Stimulated activated CD4-positive, alpha-beta T cell treated with anti-CD3 and anti-CD28 coated beads, Interleukin-1b, Interleukin-23, amount 100 ng/mL, for 48 hours (primary cell): ENCODE data around the gene NOC4L.
"Not testable (repeated sequence)": the region's sequence is repeated elsewhere in the genome, so short reads cannot be mapped to it uniquely, and the experiment has no call there.

Experiments
- DNase-seq: peaks from one replicate; pipeline ENCODE4 v3.0.0-alpha.2; 2020

NOC4L gene

GRCh38 chr12:132144810-132145168 is 532 bp downstream of the NOC4L start:
- DNase-seq: no peak

- no peak for DNase-seq
Observed at GRCh38 chr12:132145334-132145733, 1.1 kb downstream of the NOC4L start.

- no peak for DNase-seq
Observed at GRCh38 chr12:132146098-132146497, 1.8 kb downstream of the NOC4L start.

DNA sequence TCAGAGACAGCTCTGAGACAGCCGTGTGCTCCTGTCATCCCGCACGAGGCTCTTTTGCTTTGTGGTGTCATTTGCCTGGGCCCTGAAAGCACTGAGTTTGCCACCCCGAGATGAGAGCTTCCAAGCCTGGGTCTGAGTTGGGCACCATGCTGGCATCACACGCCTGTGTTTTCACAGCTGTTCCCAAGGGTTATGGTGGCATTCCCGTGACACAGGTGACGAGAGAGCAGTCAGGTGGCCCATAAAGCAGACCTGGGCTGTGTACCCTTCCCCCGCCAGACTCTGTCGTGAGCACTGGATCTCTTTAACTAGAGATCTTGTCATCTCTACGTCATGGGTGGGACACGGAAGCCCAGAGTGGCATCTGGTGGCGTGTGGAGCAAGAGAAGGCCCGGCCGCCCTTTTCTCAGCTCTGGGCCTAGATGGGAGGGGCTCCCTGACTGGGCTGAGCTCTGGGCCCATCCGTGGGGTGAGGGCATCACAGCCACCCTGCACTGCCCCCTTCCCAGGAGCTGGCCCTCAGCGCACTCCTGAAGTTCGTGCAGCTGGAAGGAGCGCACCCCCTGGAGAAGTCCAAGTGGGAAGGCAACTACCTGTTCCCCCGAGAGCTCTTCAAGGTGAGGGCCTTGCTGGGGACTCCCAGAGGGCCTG is 2.6 kb downstream of the NOC4L start:
- no peak for DNase-seq

GRCh38 chr12:132147423-132148367 is 3.4 kb downstream of the NOC4L start:
- no peak for DNase-seq

DNA sequence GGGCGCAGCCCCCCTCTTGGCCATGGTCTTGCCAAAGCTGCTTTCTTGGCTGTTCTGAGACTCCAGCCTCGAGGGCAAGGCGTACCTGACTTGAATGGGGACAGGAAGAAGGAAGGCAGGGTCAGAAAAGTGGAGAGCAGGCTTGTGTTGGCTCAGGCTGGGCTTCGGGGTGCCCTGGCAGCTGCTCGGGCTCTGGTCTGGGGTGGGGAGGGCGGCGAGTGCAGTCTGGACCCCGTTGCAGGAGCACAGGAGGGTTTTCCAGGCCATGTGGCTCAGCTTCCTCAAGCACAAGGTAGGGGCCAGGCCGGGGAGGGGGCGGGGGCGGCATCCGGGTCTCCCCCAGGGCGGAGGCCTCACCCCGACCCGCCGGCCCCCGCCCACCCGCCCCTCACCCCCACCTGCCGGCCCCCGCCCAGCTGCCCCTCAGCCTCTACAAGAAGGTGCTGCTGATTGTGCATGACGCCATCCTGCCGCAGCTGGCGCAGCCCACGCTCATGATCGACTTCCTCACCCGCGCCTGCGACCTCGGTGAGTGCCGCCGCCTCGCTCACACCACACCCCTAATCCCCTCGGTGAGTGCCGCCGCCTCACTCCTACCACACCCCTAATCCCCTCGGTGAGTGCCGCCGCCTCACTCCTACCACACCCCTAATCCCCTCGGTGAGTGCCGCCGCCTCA is 4.2 kb downstream of the NOC4L start:
- DNase-seq: no peak

DNA sequence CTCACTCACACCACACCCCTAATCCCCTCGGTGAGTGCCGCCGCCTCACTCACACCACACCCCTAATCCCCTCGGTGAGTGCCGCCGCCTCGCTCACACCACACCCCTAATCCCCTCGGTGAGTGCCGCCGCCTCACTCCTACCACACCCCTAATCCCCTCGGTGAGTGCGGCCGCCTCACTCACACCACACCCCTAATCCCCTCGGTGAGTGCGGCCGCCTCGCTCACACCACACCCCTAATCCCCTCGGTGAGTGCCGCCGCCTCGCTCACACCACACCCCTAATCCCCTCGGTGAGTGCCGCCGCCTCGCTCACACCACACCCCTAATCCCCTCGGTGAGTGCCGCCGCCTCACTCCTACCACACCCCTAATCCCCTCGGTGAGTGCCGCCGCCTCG is 5.3 kb downstream of the NOC4L start:
- DNase-seq: not testable (repeated sequence)

DNA sequence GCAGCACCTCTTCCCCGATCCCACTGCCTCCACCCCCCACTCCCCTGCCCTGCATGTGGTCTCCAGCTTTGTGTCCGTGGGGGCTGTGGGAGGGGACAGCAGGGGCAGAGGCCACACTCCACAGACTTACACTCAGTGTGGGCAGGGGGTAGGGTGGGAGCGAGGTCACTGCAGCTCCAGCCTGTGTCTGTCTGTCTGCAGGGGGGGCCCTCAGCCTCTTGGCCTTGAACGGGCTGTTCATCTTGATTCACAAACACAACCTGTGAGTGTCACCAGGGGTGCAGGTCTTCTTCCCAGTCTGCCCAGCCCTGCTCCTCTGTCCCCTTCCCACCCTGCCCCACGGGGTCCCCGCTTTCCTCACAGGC is 6.5 kb downstream of the NOC4L start:
- DNase-seq: no peak

DNA sequence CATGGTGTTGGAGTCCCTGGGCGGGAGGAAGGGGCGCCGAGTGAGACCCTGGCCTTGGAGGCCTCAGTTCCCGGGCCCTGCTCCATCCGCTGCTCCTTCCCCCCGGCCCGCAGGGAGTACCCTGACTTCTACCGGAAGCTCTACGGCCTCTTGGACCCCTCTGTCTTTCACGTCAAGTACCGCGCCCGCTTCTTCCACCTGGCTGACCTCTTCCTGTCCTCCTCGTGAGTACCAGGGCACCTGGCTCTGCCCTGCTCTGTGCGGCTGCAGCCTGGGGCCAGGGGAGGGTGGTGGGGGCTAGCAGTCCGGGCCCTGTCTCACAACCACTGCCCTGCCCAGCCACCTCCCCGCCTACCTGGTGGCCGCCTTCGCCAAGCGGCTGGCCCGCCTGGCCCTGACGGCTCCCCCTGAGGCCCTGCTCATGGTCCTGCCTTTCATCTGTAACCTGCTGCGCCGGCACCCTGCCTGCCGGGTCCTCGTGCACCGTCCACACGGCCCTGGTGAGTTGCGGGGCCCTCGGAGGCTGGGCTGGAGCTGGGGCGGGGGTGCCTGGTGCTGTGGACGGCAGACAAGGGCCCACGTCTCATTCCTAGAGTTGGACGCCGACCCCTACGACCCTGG is 7.0 kb downstream of the NOC4L start:
- no peak for DNase-seq

- no peak for DNase-seq
Observed at GRCh38 chr12:132151766-132152410, 7.6 kb downstream of the NOC4L start.

DNA sequence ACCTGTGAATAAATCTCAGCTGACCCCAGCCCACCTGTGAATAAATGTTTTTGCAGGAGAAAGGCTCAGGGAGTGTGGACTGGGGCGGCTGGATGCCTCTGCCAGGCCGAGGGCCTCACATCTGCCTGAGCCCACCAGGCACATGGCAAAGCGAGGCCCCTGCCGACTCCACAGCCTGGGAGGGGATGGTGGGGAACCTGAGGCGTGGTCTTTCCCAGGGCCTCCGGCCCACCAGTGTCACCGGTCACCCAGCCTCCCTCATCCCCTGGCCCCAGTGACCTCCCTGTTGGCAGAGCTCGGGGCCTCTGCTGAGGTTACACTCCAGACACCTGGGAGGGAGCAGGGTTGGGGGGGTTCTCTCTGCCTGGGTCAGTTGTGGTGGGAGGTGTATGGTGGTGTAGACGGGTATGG is 8.2 kb downstream of the NOC4L start:
- no peak for DNase-seq

GRCh38 chr12:132152953-132153352 is 8.7 kb downstream of the NOC4L start:
- DNase-seq: no peak

- DNase-seq: peak; percentile 64
Observed at GRCh38 chr12:132153501-132154340, 9.5 kb downstream of the NOC4L start.

- no peak for DNase-seq
Observed at GRCh38 chr12:132154341-132154761, 10.1 kb downstream of the NOC4L start.

DNA sequence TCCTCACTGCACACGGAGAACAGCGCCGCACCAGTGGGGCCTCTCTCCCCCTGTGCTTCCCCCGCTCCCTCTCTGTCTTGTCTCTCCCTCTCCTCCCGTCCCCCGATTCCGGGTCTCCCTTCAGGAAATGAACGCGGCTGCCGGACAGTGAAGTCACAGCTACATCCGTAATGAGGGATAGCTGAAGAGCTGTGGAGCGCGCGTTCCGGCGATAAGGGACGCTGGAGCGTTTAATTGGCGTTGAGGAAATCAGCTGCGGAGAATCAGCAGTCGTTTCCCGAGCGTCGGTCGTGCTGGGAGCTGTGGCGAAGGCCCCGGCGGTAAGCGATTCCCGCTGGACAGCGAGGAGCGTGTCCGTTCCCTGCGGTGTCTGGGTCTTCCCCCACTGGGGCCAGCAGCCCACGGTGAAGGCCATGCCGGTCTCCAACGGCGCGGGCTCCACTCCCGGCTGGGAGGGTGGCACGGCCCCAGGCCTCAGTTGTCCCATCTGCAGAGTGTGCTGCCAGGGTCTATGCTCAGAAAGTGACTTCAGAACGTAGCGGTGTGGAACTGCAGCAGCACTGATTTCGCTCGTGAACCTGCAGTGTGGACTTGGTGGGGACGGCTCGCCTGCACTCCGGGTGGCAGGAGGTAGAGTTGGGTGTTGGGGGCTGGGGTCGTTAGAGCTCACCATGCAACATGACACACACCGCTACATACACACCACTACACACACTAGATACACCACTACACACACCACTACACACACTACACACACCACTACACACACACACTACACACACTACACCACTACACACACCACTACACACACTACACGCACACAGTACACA is 10.9 kb downstream of the NOC4L start:
- DNase-seq: no peak

DNA sequence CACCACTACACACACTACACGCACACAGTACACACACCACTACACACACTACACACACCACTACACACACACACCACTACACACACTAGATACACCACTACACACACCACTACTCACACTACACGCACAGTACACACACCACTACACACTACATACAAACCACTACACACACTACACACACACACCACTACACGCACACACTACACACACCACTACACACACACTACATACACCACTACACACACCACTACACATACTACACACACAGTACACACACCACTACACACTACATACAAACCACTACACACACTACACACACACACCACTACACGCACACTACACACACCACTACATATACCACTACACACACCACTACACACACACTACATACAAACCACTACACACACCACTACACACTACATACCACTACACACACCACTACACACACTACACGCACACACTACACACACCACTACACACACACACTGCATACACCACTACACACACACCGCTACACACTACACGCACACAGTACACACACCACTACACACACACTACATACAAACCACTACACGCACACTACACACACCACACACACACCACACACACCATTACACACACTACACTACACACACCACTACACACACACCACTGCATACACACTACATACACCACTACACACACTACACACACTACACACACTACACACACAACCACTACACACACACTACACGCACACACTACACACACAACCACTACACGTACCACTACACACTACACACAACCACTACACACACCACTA is 11.7 kb downstream of the NOC4L start:
- no peak for DNase-seq

- DNase-seq: no peak
Observed at GRCh38 chr12:132156573-132157325, 12.5 kb downstream of the NOC4L start.

GRCh38 chr12:132157733-132158409 is 13.6 kb downstream of the NOC4L start:
- DNase-seq: no peak
